Panc1 (cell line): ENCODE measurements around the gene MYADM. TPM values are rescaled to one million over a fixed set of nuclear protein-coding genes. Genes with fewer than 3 reads are reported as not detected.

Experiments used
- ATAC-seq: fragments of 200-7000 bp; cut with Tn5 transposase; 2 replicates; pipeline ENCODE4 v1.9.1; 2020; ENCODE audit warnings: mild to moderate bottlenecking, moderate library complexity
- BruUV-seq: library from RNA; stranded (reverse); fragments of 400-500 nt; replicated peaks from 2 replicates; lab custom pipeline; 2021; lab: Mats Ljungman, UMichigan
- CTCF ChIA-PET: fragments of 300-600 bp; sonication (Branson Sonifier 250); formaldehyde crosslinking; loops from one replicate; lab custom pipeline; 2022; ENCODE audit warnings: antibody characterized with exemption; lab: Charles Lee
- POLR2A ChIA-PET: fragments of 300-600 bp; sonication (Branson Sonifier 250); formaldehyde crosslinking; loops from one replicate; lab custom pipeline; 2022; ENCODE audit warnings: antibody characterized with exemption; lab: Charles Lee
- DNase-seq: peaks from one replicate; pipeline ENCODE4 v3.0.0-alpha.2; 2010; ENCODE audit warnings: low read depth, low spot score
- H3K27ac ChIP-seq: 2 replicates; pipeline ENCODE4 v1.5.1; 2011; ENCODE audit warnings: mild to moderate bottlenecking, low read length, inconsistent platforms
- H3K27me3 ChIP-seq: fragments of 200-500 bp; sonication (Bioruptor generic); 2 replicates; pipeline ENCODE4 v1.6.0; 2014; ENCODE audit warnings: low read length, inconsistent platforms; ENCODE audit not compliant: control insufficient read depth, insufficient read depth
- H3K36me3 ChIP-seq: fragments of 200-500 bp; sonication (Bioruptor generic); 2 replicates; pipeline ENCODE4 v1.5.1; 2014; ENCODE audit warnings: inconsistent platforms, mild to moderate bottlenecking, low read length, moderate library complexity; ENCODE audit not compliant: control insufficient read depth, insufficient read depth
- H3K4me1 ChIP-seq: 2 replicates; pipeline ENCODE4 v1.5.1; 2011; ENCODE audit warnings: inconsistent platforms, mild to moderate bottlenecking, low read length, moderate library complexity; ENCODE audit not compliant: control insufficient read depth, insufficient read depth
- H3K4me3 ChIP-seq, 2 experiments: 2 replicates each; pipeline ENCODE4 v1.5.1; 2011 to 2012; ENCODE audit warnings: low read depth in 2 of 2, low read length in 2 of 2, mild to moderate bottlenecking in 2 of 2, inconsistent platforms in 1 of 2, moderate library complexity in 1 of 2
- H3K9me3 ChIP-seq: fragments of 200-500 bp; sonication (Bioruptor generic); 2 replicates; pipeline ENCODE4 v1.5.1; 2014; ENCODE audit warnings: low read depth, mild to moderate bottlenecking, inconsistent platforms, low read length, moderate library complexity; ENCODE audit not compliant: control insufficient read depth, insufficient read depth
- POLR2AphosphoS5 ChIP-seq: IDR thresholded peaks from 2 replicates; pipeline ENCODE4 v1.6.1; 2012; ENCODE audit warnings: mild to moderate bottlenecking, low read depth, low read length, moderate library complexity
- REST ChIP-seq, 2 experiments: IDR thresholded peaks; 2 replicates each; pipeline ENCODE4 v1.6.1; 2011 to 2012; ENCODE audit warnings: low read depth in 2 of 2, control low read depth in 1 of 2, low read length in 1 of 2, mild to moderate bottlenecking in 1 of 2, moderate library complexity in 1 of 2; ENCODE audit not compliant: insufficient read depth in 1 of 2
- TCF7L2 ChIP-seq: IDR thresholded peaks from 2 replicates; pipeline ENCODE4 v1.6.1; 2011; ENCODE audit warnings: mild to moderate bottlenecking, low read depth, low read length, inconsistent platforms
- in situ Hi-C: cut with HindIII; loops from 2 replicates; pipeline ENCODE4 v1.10.0; 2016; ENCODE audit warnings: low sequenced_read_pairs, low pct_unique_long_range_greater_than_20kb
- intact Hi-C: fragments of 100-400 bp; cut with micrococcal nuclease; formaldehyde crosslinking; loops from one replicate; pipeline ENCODE4 v1.10.0; 2022; ENCODE audit not compliant: unreplicated experiment
- total RNA-seq: library from RNA; stranded (reverse); gene quantifications from one replicate; pipeline ENCODE4 v1.2.1, GENCODE V29; 2021; ENCODE audit not compliant: unreplicated experiment
- TF ChIP-seq, protein P1 (sequence below): fragments of 450-650 bp; IDR thresholded peaks from 2 replicates; pipeline ENCODE4 v1.5.1; 2017; ENCODE audit warnings: mild to moderate bottlenecking

Gene MYADM
- total RNA-seq, 1 experiment from 2014 or later, result 469 TPM

GRCh38 chr19:53824134-53824611 lies 43.5 kb upstream of the MYADM start, which contains the start of gene NLRP12:
NLRP12 (minus strand) TSS chr19:53824314; CDS start chr19:53824174, 140 bp downstream.
- ChIA-PET CTCF (interaction anchor here (0.8 kb wide), 1 partner anchor 157 kb away, joined by 6 read pairs; no protein-coding TSS in a partner anchor), POLR2A (interaction anchor here (0.6 to 0.7 kb wide), 2 partner anchors 23 to 334 kb away, joined by 4 to 9 read pairs; no protein-coding TSS in a partner anchor)
- Histone ChIP-seq H3K4me3 (no peak within 1 kb of the TSS), H3K27me3 (no peaks in the 10 kb centered on the region), H3K36me3 (no peaks in the 10 kb centered on the region), H3K9me3 (no peaks in the 10 kb centered on the region), H3K4me1 (no peaks in the 10 kb centered on the region), H3K27ac (no peak within 1 kb of the TSS)
- TF ChIP-seq TCF7L2 (no peak), POLR2AphosphoS5 (no peak)
- TF ChIP-seq, protein P1, sequence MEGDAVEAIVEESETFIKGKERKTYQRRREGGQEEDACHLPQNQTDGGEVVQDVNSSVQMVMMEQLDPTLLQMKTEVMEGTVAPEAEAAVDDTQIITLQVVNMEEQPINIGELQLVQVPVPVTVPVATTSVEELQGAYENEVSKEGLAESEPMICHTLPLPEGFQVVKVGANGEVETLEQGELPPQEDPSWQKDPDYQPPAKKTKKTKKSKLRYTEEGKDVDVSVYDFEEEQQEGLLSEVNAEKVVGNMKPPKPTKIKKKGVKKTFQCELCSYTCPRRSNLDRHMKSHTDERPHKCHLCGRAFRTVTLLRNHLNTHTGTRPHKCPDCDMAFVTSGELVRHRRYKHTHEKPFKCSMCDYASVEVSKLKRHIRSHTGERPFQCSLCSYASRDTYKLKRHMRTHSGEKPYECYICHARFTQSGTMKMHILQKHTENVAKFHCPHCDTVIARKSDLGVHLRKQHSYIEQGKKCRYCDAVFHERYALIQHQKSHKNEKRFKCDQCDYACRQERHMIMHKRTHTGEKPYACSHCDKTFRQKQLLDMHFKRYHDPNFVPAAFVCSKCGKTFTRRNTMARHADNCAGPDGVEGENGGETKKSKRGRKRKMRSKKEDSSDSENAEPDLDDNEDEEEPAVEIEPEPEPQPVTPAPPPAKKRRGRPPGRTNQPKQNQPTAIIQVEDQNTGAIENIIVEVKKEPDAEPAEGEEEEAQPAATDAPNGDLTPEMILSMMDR, result no peak
- in situ Hi-C loops, result no loop called here
- intact Hi-C loops, result no loop called here
- no peak for DNase-seq
- ATAC-seq, result no peak
- BruUV-seq, result no TSS peak

GRCh38 chr19:53826876-53827275 lies 40.8 kb upstream of the MYADM start:
- CTCF ChIA-PET, result interaction anchor here (0.6 to 0.8 kb wide), 2 partner anchors 17 to 269 kb away, joined by 3 to 4 read pairs; no protein-coding TSS in a partner anchor
- no TSS peak for BruUV-seq
- in situ Hi-C loops, result no loop called here
- TF ChIP-seq POLR2AphosphoS5, result no peak
- TF ChIP-seq, protein P1, result no peak
- no peak for TF ChIP-seq REST (IDR thresholded peaks at IDR 0.05; ENCODE audit: insufficient read depth in 1 of 2, low read depth in 2 of 2, low read length in 1 of 2)
- no peak overlapping the region for H3K27ac ChIP-seq
- H3K4me1 ChIP-seq, result no peaks in the 10 kb centered on the region
- no peaks in the 10 kb centered on the region for H3K27me3 ChIP-seq
- no peaks in the 10 kb centered on the region for H3K9me3 ChIP-seq
- H3K36me3 ChIP-seq, result no peaks in the 10 kb centered on the region
- ATAC-seq (no peak), DNase-seq (no peak)
- no peak overlapping the region for H3K4me3 ChIP-seq
- POLR2A ChIA-PET, result no interaction called here
- intact Hi-C loops, result no loop called here
